Measurements from ENCODE around the gene TRAIP. TPM values are rescaled to one million over a fixed set of nuclear protein-coding genes. Genes with fewer than 3 reads are reported as not detected.

The TRAIP gene
- total and polyA plus RNA-seq, 2 donors (not counting 1 experiment from before 2014, with no cell fraction given): 2.0 to 2.5 TPM

DNA sequence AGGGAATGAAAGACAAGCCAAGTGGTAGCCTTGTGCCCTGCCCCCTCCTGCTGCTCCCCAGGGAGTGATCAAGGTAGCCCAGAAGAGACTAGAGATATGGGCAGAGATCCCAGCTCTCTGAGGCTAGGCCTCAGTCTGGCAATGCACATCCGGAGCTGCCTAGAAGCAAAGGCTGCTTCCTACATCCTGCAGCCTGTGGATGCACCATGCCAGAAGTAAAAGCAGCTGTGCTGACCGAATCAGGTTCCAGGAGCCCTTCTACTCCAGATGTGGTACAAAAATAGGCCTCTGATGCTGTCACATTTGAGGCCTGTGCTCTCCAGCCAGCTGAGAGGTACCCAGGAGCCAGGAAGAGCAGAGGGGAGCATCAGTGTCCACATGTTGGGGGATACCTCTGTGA, 16.0 kb downstream of the TRAIP start:
- H3K9me3 ChIP-seq (ENCODE audit: control insufficient read depth, insufficient read depth, low read depth, low read length): no peaks in the 10 kb centered on the region
- no peaks in the 10 kb centered on the region for H3K36me3 ChIP-seq (ENCODE audit: control insufficient read depth, insufficient read depth, low read length)
- H2AFZ ChIP-seq (ENCODE audit: low read length): no peak overlapping the region
- DNase-seq (ENCODE audit: low read depth in 2 of 2): no peak
- no peak overlapping the region for H3K27ac ChIP-seq (ENCODE audit: insufficient read depth, low read length)
- H3K79me2 ChIP-seq (ENCODE audit: control insufficient read depth, insufficient read depth, low read length): no peaks in the 10 kb centered on the region
- no peak overlapping the region for H3K9ac ChIP-seq (ENCODE audit: insufficient read depth, low read length)
- H3K4me2 ChIP-seq (ENCODE audit: extremely low read depth, insufficient read depth, low read length): no peak overlapping the region
- TF ChIP-seq, protein P1, sequence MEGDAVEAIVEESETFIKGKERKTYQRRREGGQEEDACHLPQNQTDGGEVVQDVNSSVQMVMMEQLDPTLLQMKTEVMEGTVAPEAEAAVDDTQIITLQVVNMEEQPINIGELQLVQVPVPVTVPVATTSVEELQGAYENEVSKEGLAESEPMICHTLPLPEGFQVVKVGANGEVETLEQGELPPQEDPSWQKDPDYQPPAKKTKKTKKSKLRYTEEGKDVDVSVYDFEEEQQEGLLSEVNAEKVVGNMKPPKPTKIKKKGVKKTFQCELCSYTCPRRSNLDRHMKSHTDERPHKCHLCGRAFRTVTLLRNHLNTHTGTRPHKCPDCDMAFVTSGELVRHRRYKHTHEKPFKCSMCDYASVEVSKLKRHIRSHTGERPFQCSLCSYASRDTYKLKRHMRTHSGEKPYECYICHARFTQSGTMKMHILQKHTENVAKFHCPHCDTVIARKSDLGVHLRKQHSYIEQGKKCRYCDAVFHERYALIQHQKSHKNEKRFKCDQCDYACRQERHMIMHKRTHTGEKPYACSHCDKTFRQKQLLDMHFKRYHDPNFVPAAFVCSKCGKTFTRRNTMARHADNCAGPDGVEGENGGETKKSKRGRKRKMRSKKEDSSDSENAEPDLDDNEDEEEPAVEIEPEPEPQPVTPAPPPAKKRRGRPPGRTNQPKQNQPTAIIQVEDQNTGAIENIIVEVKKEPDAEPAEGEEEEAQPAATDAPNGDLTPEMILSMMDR (conservative IDR thresholded peaks at IDR 0.05 in 1 of 2, IDR thresholded peaks at IDR 0.05 in 1 of 2; ENCODE audit: low read depth in 1 of 2, low read length in 2 of 2): no peak
- TF ChIP-seq EZH2 (IDR thresholded peaks at IDR 0.05; ENCODE audit: low read length, missing control alignments): no peak
- no peaks in the 10 kb centered on the region for H4K20me1 ChIP-seq (ENCODE audit: control insufficient read depth, extremely low read depth, insufficient read depth, low read length)
- H3K4me1 ChIP-seq (ENCODE audit: control insufficient read depth, extremely low read depth, insufficient read depth, low read length): peaks cover 8% of the 10 kb centered on the region
- H3K4me3 ChIP-seq (replicated peaks in 1 of 4; ENCODE audit: control extremely low read depth in 1 of 4, insufficient read depth in 1 of 4, low read depth in 3 of 4, low read length in 4 of 4): no peak overlapping the region
- H3K27me3 ChIP-seq (ENCODE audit: control insufficient read depth, insufficient read depth, low read length): no peaks in the 10 kb centered on the region

DNA sequence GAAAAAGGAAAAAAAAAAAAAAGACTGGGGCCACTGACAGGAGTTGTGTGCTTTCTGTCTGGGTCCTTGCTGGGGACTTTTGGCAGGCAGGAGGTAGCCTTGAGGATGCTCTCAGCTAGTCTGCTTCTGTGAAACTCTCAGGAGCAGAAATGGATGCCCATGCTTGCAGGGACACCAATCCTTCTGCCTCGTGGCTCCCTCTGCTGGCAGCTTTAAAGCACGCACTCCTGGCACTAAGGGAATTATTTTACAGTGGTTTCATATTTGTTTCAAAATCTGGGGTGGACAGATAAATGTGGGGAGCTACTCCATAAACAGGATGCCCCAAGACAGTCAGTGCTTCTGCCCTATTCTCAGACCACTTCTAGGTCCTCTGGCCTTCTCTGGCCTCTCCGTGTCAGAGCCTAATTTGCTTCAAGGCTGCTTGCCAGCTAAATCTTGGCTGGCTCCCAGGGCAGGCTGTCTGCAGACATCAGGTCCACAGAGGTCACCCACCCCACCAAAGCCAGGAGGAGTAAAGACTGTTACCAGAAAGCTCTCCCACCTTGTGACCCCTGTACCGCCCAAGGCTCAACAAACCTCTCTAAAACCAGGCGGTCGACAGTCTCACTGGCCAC, 17.1 kb downstream of the TRAIP start:
- peak overlapping the region; percentile 7 for H3K4me2 ChIP-seq (ENCODE audit: extremely low read depth, insufficient read depth, low read length)
- no peaks in the 10 kb centered on the region for H3K79me2 ChIP-seq (ENCODE audit: control insufficient read depth, insufficient read depth, low read length)
- H3K27me3 ChIP-seq (ENCODE audit: control insufficient read depth, insufficient read depth, low read length): no peaks in the 10 kb centered on the region
- no peaks in the 10 kb centered on the region for H4K20me1 ChIP-seq (ENCODE audit: control insufficient read depth, extremely low read depth, insufficient read depth, low read length)
- no peaks in the 10 kb centered on the region for H3K9me3 ChIP-seq (ENCODE audit: control insufficient read depth, insufficient read depth, low read depth, low read length)
- no peak overlapping the region for H2AFZ ChIP-seq (ENCODE audit: low read length)
- no peak overlapping the region for H3K4me3 ChIP-seq (replicated peaks in 1 of 4; ENCODE audit: control extremely low read depth in 1 of 4, insufficient read depth in 1 of 4, low read depth in 3 of 4, low read length in 4 of 4)
- H3K4me1 ChIP-seq (ENCODE audit: control insufficient read depth, extremely low read depth, insufficient read depth, low read length): peaks cover 8% of the 10 kb centered on the region
- H3K9ac ChIP-seq (ENCODE audit: insufficient read depth, low read length): no peak overlapping the region
- TF ChIP-seq, protein P1 (conservative IDR thresholded peaks at IDR 0.05 in 1 of 2, IDR thresholded peaks at IDR 0.05 in 1 of 2; ENCODE audit: low read depth in 1 of 2, low read length in 2 of 2): peak; percentile 87 to 94
- TF ChIP-seq EZH2 (IDR thresholded peaks at IDR 0.05; ENCODE audit: low read length, missing control alignments): no peak
- no peak overlapping the region for H3K27ac ChIP-seq (ENCODE audit: insufficient read depth, low read length)
- no peaks in the 10 kb centered on the region for H3K36me3 ChIP-seq (ENCODE audit: control insufficient read depth, insufficient read depth, low read length)
- DNase-seq (ENCODE audit: low read depth in 2 of 2): peak; percentile 56 to 85

DNA sequence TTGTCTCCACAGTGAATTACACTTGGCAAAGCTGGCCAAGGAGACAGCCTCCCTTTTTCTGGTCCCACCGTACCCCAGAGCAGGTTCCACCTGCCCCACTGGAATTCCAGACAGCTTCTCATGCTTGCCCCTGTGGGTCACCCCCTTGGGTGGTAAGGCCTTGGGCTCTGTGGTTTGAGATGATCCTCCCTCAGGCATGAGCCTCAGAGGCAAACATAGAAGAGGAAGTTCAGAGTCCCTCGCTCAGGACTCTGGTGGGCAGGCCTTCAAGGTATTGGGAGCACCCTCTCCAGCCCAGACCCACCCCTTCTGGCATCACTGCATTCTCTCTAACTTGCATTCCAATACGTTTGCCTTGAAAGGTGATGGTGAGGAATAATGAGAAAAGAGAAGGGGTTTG, 25.0 kb downstream of the TRAIP start:
- Histone ChIP-seq H3K9ac (ENCODE audit: insufficient read depth, low read length) (no peak overlapping the region), H3K27ac (ENCODE audit: insufficient read depth, low read length) (no peak overlapping the region), H3K36me3 (ENCODE audit: control insufficient read depth, insufficient read depth, low read length) (peaks cover 2% of the 10 kb centered on the region), H3K4me3 (replicated peaks in 1 of 4; ENCODE audit: control extremely low read depth in 1 of 4, insufficient read depth in 1 of 4, low read depth in 3 of 4, low read length in 4 of 4) (no peak overlapping the region), H3K79me2 (ENCODE audit: control insufficient read depth, insufficient read depth, low read length) (no peaks in the 10 kb centered on the region), H3K27me3 (ENCODE audit: control insufficient read depth, insufficient read depth, low read length) (no peaks in the 10 kb centered on the region), H2AFZ (ENCODE audit: low read length) (no peak overlapping the region), H4K20me1 (ENCODE audit: control insufficient read depth, extremely low read depth, insufficient read depth, low read length) (no peaks in the 10 kb centered on the region), H3K4me2 (ENCODE audit: extremely low read depth, insufficient read depth, low read length) (no peak overlapping the region), H3K4me1 (ENCODE audit: control insufficient read depth, extremely low read depth, insufficient read depth, low read length) (no peaks in the 10 kb centered on the region), H3K9me3 (ENCODE audit: control insufficient read depth, insufficient read depth, low read depth, low read length) (no peaks in the 10 kb centered on the region)
- no peak for DNase-seq (ENCODE audit: low read depth in 2 of 2)
- TF ChIP-seq, protein P1 (conservative IDR thresholded peaks at IDR 0.05 in 1 of 2, IDR thresholded peaks at IDR 0.05 in 1 of 2; ENCODE audit: low read depth in 1 of 2, low read length in 2 of 2): no peak
- TF ChIP-seq EZH2 (IDR thresholded peaks at IDR 0.05; ENCODE audit: low read length, missing control alignments): no peak
